ENCODE measurements around the gene INTS1.
A peak's percentile ranks its signal among the peaks of the same experiment; 100 is the strongest.

INTS1 gene

DNA sequence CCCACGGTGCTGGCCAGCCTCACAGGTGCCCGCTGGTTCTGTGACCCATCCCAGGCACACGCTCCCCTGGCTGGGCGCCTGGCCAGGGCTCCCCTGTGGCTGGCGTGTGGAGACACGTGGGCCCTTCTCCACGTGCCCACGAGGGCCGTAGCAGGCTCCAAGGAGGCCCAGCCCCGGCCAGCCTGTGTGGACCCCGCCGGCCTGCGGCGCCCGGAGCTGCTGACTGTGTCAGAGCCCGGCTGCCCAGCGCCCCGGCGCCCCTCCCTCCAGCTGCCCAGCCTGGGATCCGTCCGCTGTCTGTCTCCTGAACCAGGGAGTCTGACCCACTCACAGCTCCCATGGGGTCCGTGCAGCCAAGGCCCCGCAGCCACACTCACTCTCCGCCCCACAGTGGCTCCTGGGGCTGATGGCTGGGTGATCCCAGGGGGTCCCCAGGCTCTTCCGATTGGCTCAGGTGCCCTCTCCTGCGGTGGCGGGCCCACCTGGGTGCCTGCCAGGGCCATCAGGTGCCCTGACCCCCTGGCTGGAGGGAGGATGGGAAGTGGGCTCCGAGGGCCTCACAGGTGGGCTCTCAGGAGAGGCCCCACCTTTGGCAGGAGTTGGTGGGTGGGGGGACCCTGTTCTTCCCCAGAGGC, 42.2 kb upstream of the INTS1 start:
- DNase-seq (ENCODE audit: insufficient read length) (no peak), FAIRE-seq (no peak)
- TF ChIP-seq TAF1 (IDR thresholded peaks at IDR 0.05; ENCODE audit: borderline replicate concordance, low read depth, low read length), result no peak

DNA sequence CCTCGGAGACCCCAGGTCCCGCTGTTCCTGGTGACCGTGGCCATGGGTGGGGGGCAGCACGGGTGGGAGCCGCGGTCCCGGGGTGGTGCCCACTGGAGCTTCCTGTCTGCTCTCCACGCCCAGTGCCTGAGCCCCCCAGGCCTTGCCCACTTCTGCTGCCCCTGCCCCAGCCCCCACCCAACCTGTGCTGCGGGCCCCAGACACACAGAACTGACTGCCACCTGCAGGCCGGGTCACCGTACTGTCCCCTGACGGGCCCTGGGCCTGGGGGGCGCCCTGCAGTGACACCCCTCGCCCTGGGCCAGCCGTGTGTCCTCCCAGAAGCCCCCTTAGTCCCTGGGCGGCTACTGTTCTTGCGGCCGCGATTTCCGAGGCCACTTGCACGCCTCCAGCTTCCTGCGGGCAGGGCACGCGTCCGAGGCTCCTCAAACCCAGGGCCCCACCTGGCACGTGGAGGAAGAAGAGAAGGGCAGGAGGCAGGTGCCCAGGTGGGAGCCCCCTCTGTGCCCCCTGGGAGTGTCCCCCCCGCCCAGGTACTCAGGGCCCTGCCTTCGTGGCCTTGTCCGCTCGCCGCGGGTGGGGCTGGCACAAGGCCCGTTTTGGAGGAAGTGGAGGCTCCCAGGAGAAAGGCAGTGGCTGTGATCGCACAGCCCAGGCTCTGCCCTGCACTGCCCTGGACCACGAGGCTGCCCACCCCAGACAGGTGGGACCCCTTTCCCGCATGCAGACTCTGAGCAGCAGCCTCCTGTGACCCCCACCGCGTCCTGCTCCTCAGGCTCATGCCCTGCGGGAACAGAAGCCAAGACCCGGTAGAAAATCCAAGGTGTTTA, 41.4 kb upstream of the INTS1 start:
- FAIRE-seq (no peak), DNase-seq (ENCODE audit: insufficient read length) (no peak)
- TF ChIP-seq POLR2AphosphoS5 (IDR thresholded peaks at IDR 0.05; ENCODE audit: low read depth, low read length) (no peak), TAF1 (IDR thresholded peaks at IDR 0.05; ENCODE audit: borderline replicate concordance, low read depth, low read length) (no peak), POLR2A (IDR thresholded peaks at IDR 0.05; ENCODE audit: low read depth, low read length) (no peak)

DNA sequence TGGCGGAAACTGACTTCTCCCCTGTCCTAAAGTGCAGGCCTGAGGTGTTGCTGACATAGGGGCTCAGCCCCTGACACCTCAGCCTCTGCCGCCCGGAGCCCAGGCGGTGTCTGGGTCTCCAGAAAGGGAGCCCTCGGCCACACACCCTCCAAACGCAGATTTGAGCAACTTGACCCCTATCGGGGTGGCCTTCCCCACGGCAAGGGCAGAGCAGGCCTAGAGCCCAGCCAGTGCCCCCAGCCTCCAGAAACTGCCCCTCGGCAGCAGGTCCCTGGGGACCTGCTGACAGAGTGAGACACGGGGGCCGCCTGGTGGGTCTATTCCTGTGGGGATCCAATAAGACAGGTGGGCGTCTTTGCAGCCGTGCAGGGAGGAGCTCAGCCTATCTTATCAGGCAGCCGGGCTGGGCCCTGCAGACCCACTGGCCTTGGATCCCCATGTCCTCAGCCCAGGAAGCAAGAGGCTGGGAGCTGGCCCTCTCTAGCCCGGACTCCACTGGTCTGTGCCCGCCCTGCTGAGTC, 40.8 kb upstream of the INTS1 start:
- DNase-seq (ENCODE audit: insufficient read length) (no peak), FAIRE-seq (no peak)
- TF ChIP-seq TAF1 (IDR thresholded peaks at IDR 0.05; ENCODE audit: borderline replicate concordance, low read depth, low read length) (no peak), POLR2A (IDR thresholded peaks at IDR 0.05; ENCODE audit: low read depth, low read length) (no peak), POLR2AphosphoS5 (IDR thresholded peaks at IDR 0.05; ENCODE audit: low read depth, low read length) (no peak)

- TF ChIP-seq POLR2A (IDR thresholded peaks at IDR 0.05; ENCODE audit: low read depth, low read length), result no peak
- TF ChIP-seq TAF1 (IDR thresholded peaks at IDR 0.05; ENCODE audit: borderline replicate concordance, low read depth, low read length), result no peak
- TF ChIP-seq POLR2AphosphoS5 (IDR thresholded peaks at IDR 0.05; ENCODE audit: low read depth, low read length), result no peak
- no peak for FAIRE-seq
- no peak for DNase-seq (ENCODE audit: insufficient read length)
Measured at GRCh38 chr7:1544178-1544895, 40.1 kb upstream of the INTS1 start.

DNA sequence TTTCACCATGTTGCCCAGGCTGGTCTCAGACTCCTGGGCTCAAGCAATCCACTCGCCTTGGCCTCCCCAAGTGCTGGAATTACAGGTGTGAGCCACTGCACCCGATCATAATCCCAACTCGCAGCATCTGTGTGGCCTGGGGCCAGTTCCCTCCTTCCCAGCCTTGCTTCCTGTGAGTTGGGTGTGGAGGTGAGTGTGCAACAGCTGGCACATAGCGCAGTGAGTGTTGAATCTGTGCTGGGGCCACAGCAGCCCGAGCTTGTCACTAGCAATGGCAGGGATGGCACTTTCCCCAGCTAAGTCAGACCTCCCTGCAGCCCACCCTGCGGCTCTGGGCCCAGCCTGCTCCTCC, 39.6 kb upstream of the INTS1 start:
- FAIRE-seq (no peak), DNase-seq (ENCODE audit: insufficient read length) (no peak)
- TF ChIP-seq POLR2AphosphoS5 (IDR thresholded peaks at IDR 0.05; ENCODE audit: low read depth, low read length) (no peak), POLR2A (IDR thresholded peaks at IDR 0.05; ENCODE audit: low read depth, low read length) (no peak), TAF1 (IDR thresholded peaks at IDR 0.05; ENCODE audit: borderline replicate concordance, low read depth, low read length) (no peak)

DNA sequence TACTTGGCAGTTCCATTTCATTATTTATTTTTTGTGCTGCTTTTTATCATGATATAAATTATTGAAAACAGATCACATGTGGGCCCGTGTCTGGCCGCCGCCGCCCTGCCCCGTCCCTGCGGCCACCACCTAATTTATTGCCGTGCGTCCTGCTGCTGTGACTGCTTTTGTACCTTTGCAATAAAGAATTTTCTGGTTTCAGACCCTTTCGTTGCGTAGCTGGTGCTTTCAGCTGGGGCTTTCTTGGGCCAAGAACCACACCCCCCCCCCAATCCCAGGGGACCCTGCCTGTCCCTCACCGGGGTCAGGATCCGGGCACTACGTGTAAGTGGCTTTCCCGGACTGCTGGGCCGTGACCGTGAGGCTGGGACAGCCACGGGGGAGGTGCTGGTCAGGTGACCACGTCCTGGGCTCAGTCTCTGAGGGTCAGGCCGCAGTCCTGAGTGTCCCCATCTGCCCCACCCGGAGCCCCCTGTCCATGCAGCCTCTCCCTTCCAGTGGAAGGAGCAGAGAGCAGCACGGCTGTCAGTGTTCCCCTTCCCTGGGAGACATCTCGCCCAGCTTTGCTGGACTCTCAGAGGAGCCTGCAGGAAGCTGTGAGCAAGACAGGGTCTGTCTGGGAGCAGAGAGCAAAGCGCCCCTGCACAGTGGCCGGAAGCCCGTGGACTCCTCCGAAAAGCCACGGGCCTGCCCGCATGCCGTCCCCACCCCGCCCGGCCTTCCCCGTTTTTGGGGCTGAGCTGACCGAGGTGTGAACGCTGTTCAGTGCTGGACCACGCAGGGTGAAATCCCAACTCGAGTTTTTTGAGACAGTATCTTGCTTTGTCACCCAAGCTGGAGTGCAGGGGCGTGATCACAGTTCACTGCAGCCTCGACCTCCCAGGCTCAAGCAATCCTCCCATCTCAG, 38.9 kb upstream of the INTS1 start:
- FAIRE-seq (no peak), DNase-seq (ENCODE audit: insufficient read length) (no peak)
- 0 out of 2 replicates have a peak, but pooled peaks have one; percentile 43 for TF ChIP-seq POLR2AphosphoS5 (IDR thresholded peaks at IDR 0.05; ENCODE audit: low read depth, low read length)
- TF ChIP-seq TAF1 (IDR thresholded peaks at IDR 0.05; ENCODE audit: borderline replicate concordance, low read depth, low read length), result no peak
- peak; percentile 29; the same call in 1 of the 2 replicates for TF ChIP-seq POLR2A (IDR thresholded peaks at IDR 0.05; ENCODE audit: low read depth, low read length)

GRCh38 chr7:1542329-1542728, 38.1 kb upstream of the INTS1 start:
- no peak for FAIRE-seq
- TF ChIP-seq POLR2A (IDR thresholded peaks at IDR 0.05; ENCODE audit: low read depth, low read length) (no peak), TAF1 (IDR thresholded peaks at IDR 0.05; ENCODE audit: borderline replicate concordance, low read depth, low read length) (no peak), POLR2AphosphoS5 (IDR thresholded peaks at IDR 0.05; ENCODE audit: low read depth, low read length) (no peak)
- DNase-seq (ENCODE audit: insufficient read length), result no peak

DNA sequence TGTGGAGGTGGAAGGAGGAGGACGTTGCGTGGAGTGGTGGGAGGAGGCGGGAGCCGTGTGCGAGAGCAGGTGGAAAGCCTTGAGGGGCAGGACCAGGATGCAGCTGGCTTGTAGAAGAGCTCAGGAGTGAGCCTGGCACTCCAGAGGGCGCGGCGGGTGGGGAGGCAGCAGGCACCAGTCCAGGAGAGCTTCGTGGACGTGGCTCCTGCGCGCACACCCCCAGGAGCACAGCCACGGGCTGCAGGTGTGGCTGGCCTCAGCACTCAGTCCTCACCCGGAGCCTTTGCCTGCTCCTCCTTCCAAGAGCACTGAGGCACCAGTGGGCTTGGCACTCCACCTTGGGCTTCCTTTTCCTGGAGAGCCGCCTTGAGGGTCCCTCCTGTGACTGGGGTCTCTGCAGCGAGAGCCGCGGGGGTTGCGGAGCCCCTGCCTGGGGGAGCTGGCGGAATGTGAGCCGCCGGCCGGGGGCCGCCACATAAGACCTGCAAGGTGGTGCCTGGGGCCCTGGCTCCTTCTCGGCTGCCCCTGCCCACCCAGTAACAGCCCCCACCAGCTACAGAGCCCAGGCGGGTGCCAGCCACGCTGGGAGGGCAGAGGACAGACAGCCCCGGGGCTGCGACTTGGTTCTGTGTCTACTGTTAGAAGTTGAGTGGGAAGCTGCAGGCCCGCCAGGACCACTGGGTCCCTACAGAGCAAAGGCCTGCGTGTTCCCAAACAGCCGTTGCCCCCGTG, 37.4 kb upstream of the INTS1 start:
- DNase-seq (ENCODE audit: insufficient read length) (no peak), FAIRE-seq (no peak)
- no peak for TF ChIP-seq TAF1 (IDR thresholded peaks at IDR 0.05; ENCODE audit: borderline replicate concordance, low read depth, low read length)
- TF ChIP-seq POLR2A (IDR thresholded peaks at IDR 0.05; ENCODE audit: low read depth, low read length), result peak; percentile 1; the same call in 1 of the 2 replicates

GRCh38 chr7:1540776-1541271, 36.6 kb upstream of the INTS1 start:
- FAIRE-seq (no peak), DNase-seq (ENCODE audit: insufficient read length) (no peak)
- TF ChIP-seq POLR2A (IDR thresholded peaks at IDR 0.05; ENCODE audit: low read depth, low read length) (peak; percentile 17; the same call in 1 of the 2 replicates), POLR2AphosphoS5 (IDR thresholded peaks at IDR 0.05; ENCODE audit: low read depth, low read length) (no peak)

All from GM12892 (cell line).